Measurements from ENCODE around the gene WFIKKN1. TPM values are rescaled to one million over a fixed set of nuclear protein-coding genes. Genes with fewer than 3 reads are reported as not detected.
A peak's percentile ranks its signal among the peaks of the same experiment; 100 is the strongest.

The WFIKKN1 gene
- total and polyA plus RNA-seq, 2 of the 13 experiments (the other 11 are each of a cell fraction or from before 2014, with no cell fraction given): 1.7 to 4.9 TPM

GRCh38 chr16:641326-642188 is 10.8 kb downstream of the WFIKKN1 start, which contains the start of gene MCRIP2 (continued):
- TF ChIP-seq RBM22 (optimal IDR thresholded peaks at IDR 0.05; ENCODE audit: low read length): no peak
- TF ChIP-seq ZNF33B (CRISPR knock-in tag; IDR thresholded peaks at IDR 0.05): no peak
- TF ChIP-seq ZNF431 (CRISPR knock-in tag; IDR thresholded peaks at IDR 0.05; ENCODE audit: borderline replicate concordance, low read depth): no peak
- peak; percentile 53; the same call in 1 of the 2 replicates for TF ChIP-seq ZNF788 (CRISPR knock-in tag; IDR thresholded peaks at IDR 0.05; ENCODE audit: borderline replicate concordance)
- TF ChIP-seq ATM (IDR thresholded peaks at IDR 0.05; ENCODE audit: borderline replicate concordance): no peak
- TF ChIP-seq HDAC6 (IDR thresholded peaks at IDR 0.05; ENCODE audit: low read depth, low read length): no peak
- TF ChIP-seq IRX3 (CRISPR knock-in tag; IDR thresholded peaks at IDR 0.05; ENCODE audit: borderline replicate concordance, low read depth): no peak
- TF ChIP-seq NR2F6 (IDR thresholded peaks at IDR 0.05): no peak
- TF ChIP-seq NR2F6 (CRISPR knock-in tag; IDR thresholded peaks at IDR 0.05): peak; percentile 59; the same call in 1 of the 2 replicates
- no peak for TF ChIP-seq ZNF512B (CRISPR knock-in tag; IDR thresholded peaks at IDR 0.05; ENCODE audit: borderline replicate concordance)
- no peak for TF ChIP-seq ZNF562 (CRISPR knock-in tag; IDR thresholded peaks at IDR 0.05; ENCODE audit: borderline replicate concordance)
- TF ChIP-seq DPF2 (CRISPR knock-in tag; IDR thresholded peaks at IDR 0.05; ENCODE audit: borderline replicate concordance, low read depth): no peak
- peak; percentile 26; the same call in 1 of the 2 replicates for TF ChIP-seq TSC22D2 (CRISPR knock-in tag; IDR thresholded peaks at IDR 0.05; ENCODE audit: borderline replicate concordance)
- TF ChIP-seq ARHGAP35 (CRISPR knock-in tag; IDR thresholded peaks at IDR 0.05; ENCODE audit: borderline replicate concordance): no peak; the same call in 1 of the 2 replicates
- TF ChIP-seq CHD4 (IDR thresholded peaks at IDR 0.05; ENCODE audit: borderline replicate concordance, low read length): no peak
- TF ChIP-seq PREB (CRISPR knock-in tag; IDR thresholded peaks at IDR 0.05): no peak
- no peak for TF ChIP-seq HNF1A (IDR thresholded peaks at IDR 0.05; ENCODE audit: low read depth)
- no peak for TF ChIP-seq HNF1A (CRISPR knock-in tag; IDR thresholded peaks at IDR 0.05; ENCODE audit: borderline replicate concordance)
